Loucy (cell line): ENCODE measurements around the gene GDI2.
"Not testable (repeated sequence)": the region's sequence is repeated elsewhere in the genome, so short reads cannot be mapped to it uniquely, and the experiment has no call there.

Source experiments
- H2AFZ ChIP-seq: fragments of 200-600 bp; sonication (generic); 2 replicates; pipeline ENCODE4 v1.6.0; 2016; ENCODE audit warnings: antibody characterized with exemption, mild to moderate bottlenecking, low read length, moderate library complexity
- H3F3A ChIP-seq: fragments of 200-600 bp; 2 replicates; pipeline ENCODE4 v1.6.0; 2016; ENCODE audit warnings: antibody characterized with exemption, low read depth, mild to moderate bottlenecking
- H3K27me3 ChIP-seq: fragments of 200-600 bp; sonication (generic); 2 replicates; pipeline ENCODE4 v1.6.1; 2014; ENCODE audit warnings: low read length, mild to moderate bottlenecking; ENCODE audit not compliant: insufficient read depth, poor library complexity, severe bottlenecking
- H3K36me3 ChIP-seq: fragments of 200-600 bp; sonication (generic); 2 replicates; pipeline ENCODE4 v1.6.1; 2016; ENCODE audit warnings: low read length; ENCODE audit not compliant: insufficient read depth
- H3K4me1 ChIP-seq: fragments of 200-600 bp; sonication (generic); 2 replicates; pipeline ENCODE4 v1.5.1; 2014; ENCODE audit warnings: low read length, mild to moderate bottlenecking; ENCODE audit not compliant: insufficient read depth, poor library complexity, severe bottlenecking
- H3K4me2 ChIP-seq: fragments of 200-600 bp; sonication (generic); 2 replicates; pipeline ENCODE4 v1.6.0; 2014; ENCODE audit warnings: antibody characterized with exemption, low read length, low read depth, mild to moderate bottlenecking; ENCODE audit not compliant: poor library complexity, severe bottlenecking
- H3K4me3 ChIP-seq: fragments of 200-600 bp; sonication (generic); 2 replicates; pipeline ENCODE4 v1.5.1; 2014; ENCODE audit warnings: low read length, mild to moderate bottlenecking, mixed read lengths; ENCODE audit not compliant: poor library complexity, severe bottlenecking
- H3K79me2 ChIP-seq: fragments of 200-600 bp; sonication (generic); 2 replicates; pipeline ENCODE4 v1.6.1; 2014; ENCODE audit warnings: low read length; ENCODE audit not compliant: insufficient read depth
- H3K9ac ChIP-seq: fragments of 200-600 bp; sonication (generic); 2 replicates; pipeline ENCODE4 v1.6.0; 2014; ENCODE audit warnings: mild to moderate bottlenecking, low read depth, low read length, moderate library complexity; ENCODE audit not compliant: poor library complexity, severe bottlenecking
- H3K9me2 ChIP-seq: fragments of 200-600 bp; sonication (generic); replicated peaks from 2 replicates; pipeline ENCODE4 v1.6.1; 2016; ENCODE audit warnings: low read depth, low read length, mixed read lengths
- H3K9me3 ChIP-seq: fragments of 200-600 bp; sonication (generic); 2 replicates; pipeline ENCODE4 v1.6.1; 2014; ENCODE audit warnings: mild to moderate bottlenecking, antibody characterized with exemption, low read length, low read depth; ENCODE audit not compliant: insufficient read depth
- H4K20me1 ChIP-seq: fragments of 200-600 bp; sonication (generic); 2 replicates; pipeline ENCODE4 v1.6.0; 2014; ENCODE audit warnings: antibody characterized with exemption, low read length, mild to moderate bottlenecking; ENCODE audit not compliant: insufficient read depth, poor library complexity, severe bottlenecking
- EZH2phosphoT487 ChIP-seq: fragments of 200-600 bp; IDR thresholded peaks from 2 replicates; pipeline ENCODE4 v1.6.1; 2018; ENCODE audit warnings: antibody characterized with exemption, mild to moderate bottlenecking, moderate library complexity, borderline replicate concordance
- TF ChIP-seq, protein P1 (sequence below): fragments of 200-600 bp; sonication (generic); conservative IDR thresholded peaks from 2 replicates; pipeline ENCODE4 v1.5.1; 2014; ENCODE audit warnings: mild to moderate bottlenecking, antibody characterized with exemption, low read length

Gene GDI2

DNA sequence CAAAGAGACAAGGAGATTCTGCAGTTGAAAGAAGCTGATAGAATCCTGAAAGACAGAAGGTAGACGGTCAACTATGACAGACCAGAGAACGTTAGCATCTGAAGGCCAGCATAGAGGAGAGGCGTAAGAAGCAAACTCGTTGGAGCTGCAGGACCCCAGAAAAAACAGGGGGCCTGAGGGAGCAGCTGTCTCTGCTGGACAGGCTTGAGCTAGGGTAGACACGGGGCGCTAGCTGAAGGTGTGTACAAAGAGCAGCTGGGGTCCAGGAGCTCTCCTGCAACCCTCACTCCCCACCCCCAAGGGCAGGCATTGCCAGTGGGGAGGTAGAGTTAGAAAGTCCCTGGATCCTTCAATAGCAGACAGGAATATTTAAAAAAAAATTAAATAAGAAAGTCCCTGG is 14.6 kb upstream of the GDI2 start:
- no peak overlapping the region for H3K4me2 ChIP-seq
- no peak overlapping the region for H3K4me3 ChIP-seq
- no peaks in the 10 kb centered on the region for H4K20me1 ChIP-seq
- H3K4me1 ChIP-seq, result no peaks in the 10 kb centered on the region
- no peaks in the 10 kb centered on the region for H3F3A ChIP-seq
- no peaks in the 10 kb centered on the region for H3K9me3 ChIP-seq
- no peaks in the 10 kb centered on the region for H3K27me3 ChIP-seq
- H3K9ac ChIP-seq, result no peak overlapping the region
- no peaks in the 10 kb centered on the region for H3K79me2 ChIP-seq
- H2AFZ ChIP-seq, result no peak overlapping the region
- H3K9me2 ChIP-seq, result no peaks in the 10 kb centered on the region
- TF ChIP-seq, protein P1, sequence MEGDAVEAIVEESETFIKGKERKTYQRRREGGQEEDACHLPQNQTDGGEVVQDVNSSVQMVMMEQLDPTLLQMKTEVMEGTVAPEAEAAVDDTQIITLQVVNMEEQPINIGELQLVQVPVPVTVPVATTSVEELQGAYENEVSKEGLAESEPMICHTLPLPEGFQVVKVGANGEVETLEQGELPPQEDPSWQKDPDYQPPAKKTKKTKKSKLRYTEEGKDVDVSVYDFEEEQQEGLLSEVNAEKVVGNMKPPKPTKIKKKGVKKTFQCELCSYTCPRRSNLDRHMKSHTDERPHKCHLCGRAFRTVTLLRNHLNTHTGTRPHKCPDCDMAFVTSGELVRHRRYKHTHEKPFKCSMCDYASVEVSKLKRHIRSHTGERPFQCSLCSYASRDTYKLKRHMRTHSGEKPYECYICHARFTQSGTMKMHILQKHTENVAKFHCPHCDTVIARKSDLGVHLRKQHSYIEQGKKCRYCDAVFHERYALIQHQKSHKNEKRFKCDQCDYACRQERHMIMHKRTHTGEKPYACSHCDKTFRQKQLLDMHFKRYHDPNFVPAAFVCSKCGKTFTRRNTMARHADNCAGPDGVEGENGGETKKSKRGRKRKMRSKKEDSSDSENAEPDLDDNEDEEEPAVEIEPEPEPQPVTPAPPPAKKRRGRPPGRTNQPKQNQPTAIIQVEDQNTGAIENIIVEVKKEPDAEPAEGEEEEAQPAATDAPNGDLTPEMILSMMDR, result no peak
- no peaks in the 10 kb centered on the region for H3K36me3 ChIP-seq

DNA sequence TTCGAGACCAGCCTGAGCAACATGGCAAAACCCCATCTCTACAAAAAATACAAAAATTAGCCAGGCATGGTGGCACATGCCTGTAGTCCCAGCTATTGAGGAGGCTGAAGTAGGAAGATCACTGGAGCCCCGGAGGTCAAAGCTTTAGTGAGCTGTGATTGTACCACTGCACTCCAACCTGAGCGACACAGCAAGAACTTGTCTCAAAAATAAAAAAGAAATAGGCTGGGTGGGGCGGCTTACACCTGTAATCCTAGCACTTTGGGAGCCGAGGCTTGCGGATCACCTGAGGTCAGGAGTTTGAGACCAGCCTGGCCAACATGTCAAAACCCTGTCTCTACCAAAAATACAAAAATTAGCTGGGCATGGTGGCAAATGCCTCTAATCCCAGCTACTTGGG is 13.3 kb upstream of the GDI2 start:
- not testable (repeated sequence) for H3K4me3 ChIP-seq, H3K79me2 ChIP-seq, H3K9me2 ChIP-seq, H3K4me2 ChIP-seq, H3K4me1 ChIP-seq, H3K27me3 ChIP-seq, H3F3A ChIP-seq, H3K9me3 ChIP-seq, H2AFZ ChIP-seq, H3K9ac ChIP-seq, H4K20me1 ChIP-seq, H3K36me3 ChIP-seq

DNA sequence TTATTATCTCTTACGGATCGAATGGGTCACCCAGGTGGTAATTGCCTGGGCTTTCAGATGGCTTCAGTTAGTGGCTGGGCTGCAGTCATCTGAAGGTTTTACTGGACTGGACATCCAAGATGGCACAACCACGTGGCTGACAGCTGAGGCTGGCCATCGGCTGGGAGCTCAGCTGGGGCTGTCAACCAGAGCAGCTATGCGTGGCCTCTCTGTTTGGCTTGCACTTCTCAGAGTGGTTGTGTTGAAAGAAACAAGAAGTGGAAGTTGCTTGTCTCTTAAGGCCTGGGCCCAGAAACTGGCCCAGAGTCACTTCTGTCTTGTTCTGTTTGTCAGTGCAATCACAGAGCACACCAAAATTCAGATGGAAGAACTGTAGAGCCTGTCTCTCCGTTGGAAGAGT is 5.7 kb upstream of the GDI2 start:
- H3K4me2 ChIP-seq, result no peak overlapping the region
- TF ChIP-seq, protein P1, result no peak
- TF ChIP-seq EZH2phosphoT487, result no peak
- no peaks in the 10 kb centered on the region for H3K27me3 ChIP-seq
- no peaks in the 10 kb centered on the region for H3F3A ChIP-seq
- no peaks in the 10 kb centered on the region for H3K36me3 ChIP-seq
- H3K4me3 ChIP-seq, result no peak overlapping the region
- no peaks in the 10 kb centered on the region for H3K9me2 ChIP-seq
- H3K4me1 ChIP-seq, result peaks cover 11% of the 10 kb centered on the region
- peaks cover 15% of the 10 kb centered on the region for H3K79me2 ChIP-seq
- no peaks in the 10 kb centered on the region for H3K9me3 ChIP-seq
- no peaks in the 10 kb centered on the region for H4K20me1 ChIP-seq
- no peak overlapping the region for H3K9ac ChIP-seq
- no peak overlapping the region for H2AFZ ChIP-seq

DNA sequence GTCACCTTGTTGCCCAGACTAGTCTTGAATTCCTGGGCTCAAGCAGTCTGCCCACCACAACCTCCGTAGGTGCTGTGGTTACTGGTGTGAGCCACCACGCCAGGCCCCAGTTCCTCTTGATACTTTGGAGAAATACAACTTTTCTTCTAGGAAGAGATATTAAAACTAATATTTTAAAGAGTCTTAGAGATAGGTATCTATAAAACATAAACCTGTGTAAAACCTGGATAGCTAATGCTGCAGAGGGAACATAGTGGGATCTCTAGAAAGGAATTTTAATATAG is 4.8 kb upstream of the GDI2 start:
- Histone ChIP-seq H3K4me3 (no peak overlapping the region), H2AFZ (no peak overlapping the region), H3K4me2 (no peak overlapping the region), H3K9ac (no peak overlapping the region), H3K4me1 (peaks cover 11% of the 10 kb centered on the region), H3K79me2 (peaks cover 20% of the 10 kb centered on the region), H3K9me3 (no peaks in the 10 kb centered on the region), H3K27me3 (no peaks in the 10 kb centered on the region), H3F3A (no peaks in the 10 kb centered on the region), H3K9me2 (no peaks in the 10 kb centered on the region), H3K36me3 (no peaks in the 10 kb centered on the region), H4K20me1 (no peaks in the 10 kb centered on the region)
- TF ChIP-seq, protein P1, result no peak
- no peak for TF ChIP-seq EZH2phosphoT487
